Measurements from ENCODE around the gene WIPF1. TPM values are rescaled to one million over a fixed set of nuclear protein-coding genes. Genes with fewer than 3 reads are reported as not detected.
A peak's percentile ranks its signal among the peaks of the same experiment; 100 is the strongest.
"Not testable (repeated sequence)": the region's sequence is repeated elsewhere in the genome, so short reads cannot be mapped to it uniquely, and the experiment has no call there.

WIPF1 gene
- total RNA-seq, 1 donor from 2014 or later, result 8.6 TPM

DNA sequence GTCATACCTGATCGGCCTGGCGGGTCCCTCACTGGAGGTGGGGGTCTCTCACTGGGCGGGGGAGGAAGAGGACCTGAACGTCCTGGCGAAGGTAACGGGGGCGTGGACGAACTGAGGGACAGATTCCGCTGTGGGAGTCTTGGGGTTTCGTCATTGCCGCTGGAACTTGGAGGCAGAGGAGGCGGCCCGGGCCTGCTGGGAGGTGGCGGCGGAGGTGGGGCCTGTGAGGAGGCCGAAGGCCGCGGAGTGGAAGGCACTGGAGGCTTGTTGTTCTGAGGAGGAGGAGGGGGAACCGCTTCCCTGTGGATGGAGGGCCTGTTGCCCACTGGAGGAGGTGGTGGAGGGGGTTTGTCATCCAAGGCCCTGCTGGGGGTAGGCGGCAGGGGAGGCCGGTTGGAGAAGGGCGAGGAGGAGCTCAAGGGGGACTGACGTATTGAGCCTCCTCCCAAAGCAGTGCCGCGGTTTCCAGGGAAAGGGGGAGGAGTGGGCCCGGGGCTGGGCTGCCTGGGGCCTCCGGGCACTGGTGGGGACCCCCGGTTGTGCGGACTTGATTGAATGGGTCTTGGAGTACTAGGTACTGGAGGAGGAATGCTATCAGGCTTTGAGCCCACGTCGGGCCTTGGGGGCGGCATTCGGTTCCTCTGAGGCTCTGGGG lies 25.8 kb downstream of the WIPF1 start:
- no peak for DNase-seq (ENCODE audit: low read depth)

DNA sequence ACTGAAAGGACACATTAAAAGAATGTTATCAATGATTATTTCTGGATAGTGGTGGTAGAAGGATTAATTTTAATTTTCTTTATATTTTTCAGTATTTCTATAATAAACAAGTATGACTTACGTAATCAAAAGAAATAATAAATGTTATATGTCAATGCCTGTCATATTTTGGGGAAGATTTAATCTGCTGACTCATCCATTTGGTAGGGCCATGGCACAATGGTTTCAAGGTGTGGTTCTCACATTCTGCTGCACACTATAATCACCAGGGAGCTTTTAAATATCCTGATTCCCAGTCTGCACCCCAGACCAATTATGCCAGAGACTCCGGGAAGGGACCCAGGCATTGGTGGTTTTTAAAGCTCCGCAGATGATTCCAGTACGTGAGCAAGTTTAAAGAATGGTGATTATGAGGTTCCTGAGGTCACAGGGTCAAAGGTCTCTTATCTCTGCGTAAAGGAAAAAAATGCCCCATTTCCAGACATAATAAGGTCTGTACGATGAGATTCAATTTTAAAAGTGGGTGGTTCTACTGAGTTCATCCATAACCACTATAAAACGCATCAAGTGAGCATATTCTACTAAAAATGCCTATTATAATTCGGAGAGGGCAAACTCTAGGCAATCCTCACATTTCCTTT lies 27.2 kb downstream of the WIPF1 start:
- DNase-seq (ENCODE audit: low read depth), result no peak

DNA sequence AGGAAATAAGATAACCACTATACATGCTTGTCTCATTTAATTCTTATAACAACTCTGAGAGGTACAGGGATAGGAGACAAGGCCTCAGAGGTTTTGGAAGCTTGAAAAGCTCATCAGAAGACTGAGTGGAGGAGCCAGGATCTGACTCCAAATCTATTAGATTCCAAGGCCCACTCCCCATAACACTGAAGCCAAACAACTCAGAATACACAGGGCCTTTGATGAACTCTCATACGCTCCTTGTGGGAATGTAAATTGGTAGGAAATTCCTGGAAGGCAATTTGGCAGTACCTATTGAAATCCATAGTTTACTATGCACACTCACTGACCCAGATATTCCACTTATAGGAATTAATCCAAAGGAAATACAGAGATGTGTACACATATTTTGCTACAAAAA lies 27.9 kb downstream of the WIPF1 start:
- DNase-seq (ENCODE audit: low read depth), result no peak

DNA sequence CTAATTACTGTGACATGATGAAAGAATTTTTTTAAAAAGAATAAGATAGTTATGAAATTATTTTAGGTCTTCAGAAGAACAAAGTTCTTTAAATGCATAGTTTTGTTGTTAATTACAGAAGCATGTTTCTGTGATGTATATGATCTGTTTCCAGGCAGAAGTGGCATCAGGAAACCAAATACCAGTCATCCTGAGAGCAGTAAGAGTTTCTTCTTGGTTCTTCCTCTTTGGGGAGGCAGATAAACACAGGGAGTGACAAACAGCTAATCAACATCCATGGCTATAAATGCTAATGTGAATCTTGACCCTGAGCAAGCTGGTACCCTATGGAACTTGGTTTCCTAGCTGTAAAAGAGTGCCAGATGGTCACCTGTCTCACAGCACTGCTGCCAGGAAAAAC lies 29.2 kb downstream of the WIPF1 start:
- no peak for DNase-seq (ENCODE audit: low read depth)

DNA sequence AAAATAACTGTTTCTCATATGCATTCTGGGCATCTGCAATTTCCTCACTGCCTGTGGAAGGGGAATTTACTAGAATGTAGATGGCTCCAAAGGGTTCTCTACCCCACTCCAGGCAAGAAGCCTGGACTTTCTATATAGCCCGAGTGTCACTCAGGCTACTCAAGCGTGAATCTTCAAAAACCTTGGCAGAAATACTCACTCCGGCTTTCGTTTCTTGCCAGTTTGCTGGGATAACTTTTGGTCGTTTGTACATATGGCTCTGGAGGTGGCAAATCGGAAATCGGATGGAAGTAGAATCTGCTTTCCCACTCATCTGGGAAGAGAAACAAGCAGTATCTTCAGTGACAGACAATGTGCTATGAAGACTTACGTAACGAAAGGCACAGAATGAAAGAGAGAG lies 30.7 kb downstream of the WIPF1 start:
- DNase-seq (ENCODE audit: low read depth), result no peak

DNA sequence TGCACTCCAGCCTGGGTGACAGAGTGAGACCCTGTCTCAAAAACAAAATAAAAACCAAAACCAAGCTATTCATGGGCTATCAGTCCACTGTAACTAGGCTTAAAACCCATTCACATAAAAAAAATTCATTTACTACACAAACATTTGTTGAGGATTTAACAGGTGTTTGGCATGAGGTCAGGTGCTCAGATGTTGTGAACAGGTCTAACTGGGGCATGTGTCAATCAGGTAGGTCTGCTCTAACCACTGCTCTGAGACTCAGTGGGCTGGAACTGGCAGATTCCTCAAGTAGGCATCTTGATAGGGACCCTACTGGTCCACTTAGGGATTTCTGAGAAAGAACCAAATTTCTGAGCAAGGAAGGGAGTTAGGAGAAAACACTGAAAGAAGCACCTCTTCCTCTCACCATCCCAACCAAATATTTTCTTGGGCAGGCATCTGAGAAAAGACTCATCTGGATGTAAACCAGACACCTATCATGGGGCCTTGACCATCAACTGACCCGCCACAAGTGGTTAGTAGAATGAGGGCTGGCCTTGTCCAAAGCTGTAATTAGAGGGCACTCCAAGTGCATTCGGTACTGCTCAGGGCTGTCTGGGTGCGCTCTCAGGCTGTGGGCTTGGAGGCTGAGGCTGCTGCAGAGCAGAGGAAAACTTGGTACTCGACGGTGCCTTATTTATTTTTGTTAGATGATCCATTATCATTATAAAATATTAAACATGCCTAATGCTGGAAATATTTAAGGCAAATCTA lies 33.9 kb downstream of the WIPF1 start:
- no peak for DNase-seq (ENCODE audit: low read depth)

DNA sequence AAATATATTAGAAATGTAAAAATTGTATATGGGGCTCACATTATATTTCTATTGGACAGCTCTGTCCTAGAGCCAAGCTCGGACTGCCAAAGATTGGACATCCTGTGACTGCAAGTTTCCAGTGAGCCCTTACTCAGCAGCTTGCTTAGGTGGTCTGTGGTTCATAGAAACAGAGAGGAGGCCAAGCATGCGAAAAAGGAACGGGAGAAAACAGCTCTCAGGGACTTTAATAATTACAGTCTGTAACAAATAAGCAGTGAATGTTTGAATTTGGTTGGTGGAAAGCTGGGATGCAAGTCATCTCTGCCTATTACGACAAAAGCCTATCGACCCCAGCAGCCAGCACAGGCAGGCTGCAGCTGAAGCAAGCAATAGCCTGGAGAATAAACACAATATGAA lies 35.6 kb downstream of the WIPF1 start:
- no peak for DNase-seq (ENCODE audit: low read depth)

DNA sequence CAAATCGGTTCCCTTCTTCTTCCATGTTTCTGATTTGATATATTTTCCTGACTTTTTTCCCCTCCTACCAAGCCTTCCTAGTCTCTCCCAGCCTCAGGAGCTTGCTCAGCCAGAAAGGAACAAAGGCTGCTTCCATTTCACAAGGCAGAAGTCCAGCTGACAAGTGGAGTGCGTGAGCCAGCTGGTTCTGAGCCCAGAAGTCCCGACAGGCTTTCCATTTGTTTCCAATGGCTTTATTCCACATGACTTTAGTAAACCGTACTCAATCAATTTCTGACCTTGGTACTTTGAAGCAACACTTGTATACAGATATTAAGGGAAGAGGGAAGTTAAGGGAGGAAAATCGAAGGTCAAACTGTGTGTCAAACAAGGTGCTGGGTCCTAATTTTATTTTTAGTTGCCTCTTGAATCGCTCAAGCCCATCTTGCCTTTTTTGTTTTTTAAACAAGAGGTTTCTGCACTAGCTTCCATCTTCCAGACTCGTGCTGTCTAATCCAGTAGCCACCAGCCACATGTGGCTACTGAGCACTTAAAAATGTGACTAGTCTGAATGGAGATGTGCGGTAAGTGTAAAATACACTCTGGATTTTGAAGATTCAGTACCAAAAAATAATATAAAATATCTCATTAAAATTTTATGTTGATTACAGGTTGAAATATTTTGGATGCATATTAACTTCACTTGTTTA lies 36.2 kb downstream of the WIPF1 start:
- DNase-seq (ENCODE audit: low read depth), result peak; percentile 43

DNA sequence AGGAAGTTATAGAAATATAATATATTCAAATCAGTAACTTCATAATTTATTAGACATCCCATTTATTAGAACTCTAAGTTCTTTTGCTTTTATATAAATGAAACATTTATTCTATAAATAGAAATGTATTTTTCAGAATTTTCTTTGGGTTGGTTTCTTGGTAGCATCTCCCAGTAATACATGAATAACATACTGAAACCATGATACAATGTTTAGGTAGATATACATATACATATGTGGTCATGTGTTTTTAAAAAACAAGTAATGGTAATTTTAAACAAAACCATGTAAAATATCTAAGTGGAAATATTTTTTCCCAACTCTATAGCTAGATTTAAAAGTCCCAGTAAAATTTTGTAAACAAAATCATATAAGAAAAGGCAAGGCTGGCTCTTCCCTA lies 36.9 kb downstream of the WIPF1 start:
- DNase-seq (ENCODE audit: low read depth), result no peak

DNA sequence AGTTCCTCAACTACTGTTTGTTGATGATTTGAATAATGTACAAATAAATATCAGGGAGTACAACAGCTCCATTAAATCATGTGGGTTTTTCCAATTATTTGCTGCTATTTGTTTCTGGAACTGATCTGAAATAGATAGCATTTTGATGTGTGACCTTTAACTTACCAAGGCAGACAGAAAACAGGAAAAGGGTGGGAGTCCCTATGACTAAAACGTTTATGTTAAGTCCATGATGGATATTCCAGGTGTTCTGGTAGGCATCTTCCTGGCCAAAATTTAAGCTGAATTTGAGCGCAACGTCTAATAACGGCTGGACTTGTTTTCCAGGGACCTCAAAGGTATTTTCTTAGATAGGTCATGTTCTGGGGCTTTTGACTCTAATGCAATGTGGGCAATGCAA lies 41.6 kb downstream of the WIPF1 start:
- DNase-seq (ENCODE audit: low read depth), result no peak

DNA sequence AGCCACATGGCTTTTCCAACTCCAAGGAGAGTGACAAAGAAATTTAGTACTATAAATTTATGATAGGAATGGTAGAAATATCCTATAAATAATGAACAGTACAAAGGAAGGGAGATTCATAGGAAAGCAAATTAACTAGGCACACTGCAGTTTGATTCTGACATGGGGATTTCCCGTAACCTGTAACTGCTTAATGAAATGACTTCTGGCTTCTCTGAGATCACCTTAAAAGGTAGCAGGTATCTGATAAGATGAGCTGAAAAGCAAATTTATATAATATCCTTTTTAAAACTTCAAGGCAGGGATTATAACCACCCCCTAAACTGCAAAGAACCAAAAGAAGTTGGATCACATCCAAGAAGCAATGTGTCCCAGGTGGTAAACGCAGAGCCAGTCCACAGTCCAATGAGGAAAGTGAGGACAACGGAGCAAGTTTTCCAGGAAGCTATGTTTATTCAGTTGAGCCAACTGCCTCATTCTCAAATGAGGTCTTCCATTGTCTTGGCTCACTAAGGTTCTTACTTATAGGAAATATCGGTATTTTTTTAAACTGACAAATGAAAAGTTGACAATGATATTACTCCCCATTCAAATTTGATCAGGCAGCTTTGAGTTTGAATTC lies 43.0 kb downstream of the WIPF1 start:
- DNase-seq (ENCODE audit: low read depth), result no peak

DNA sequence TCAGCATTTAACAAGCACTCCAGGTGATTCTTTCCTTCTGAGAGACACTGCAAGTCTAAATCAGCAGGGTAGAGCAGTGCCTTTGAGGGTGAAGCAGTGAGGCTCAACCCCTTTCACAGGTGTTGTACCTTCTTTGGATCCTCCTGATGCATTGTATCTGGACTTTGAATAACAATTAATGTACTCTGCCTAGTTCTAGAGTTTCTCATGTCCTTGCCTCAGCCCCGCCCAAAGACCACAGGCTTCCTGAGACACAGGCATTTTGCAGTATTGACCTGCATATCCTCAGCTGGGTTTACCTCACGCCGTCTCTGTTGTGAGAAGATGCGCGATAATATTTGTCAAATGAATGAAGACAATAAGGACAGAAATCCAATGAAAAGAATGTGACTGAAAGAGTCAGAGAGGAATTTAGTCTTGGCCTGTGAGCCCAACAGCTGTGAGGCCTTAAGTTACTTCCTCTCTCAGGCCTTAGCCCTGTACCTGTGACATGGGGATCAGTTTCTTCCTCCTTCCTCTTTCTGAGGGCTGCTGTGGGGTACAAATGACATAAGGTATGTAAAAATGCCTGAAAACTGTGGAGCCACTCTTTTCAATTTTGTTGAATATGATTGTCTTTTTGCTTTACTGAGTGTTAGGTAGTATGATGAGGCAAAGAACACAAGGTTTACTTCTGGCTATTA lies 43.7 kb downstream of the WIPF1 start:
- no peak for DNase-seq (ENCODE audit: low read depth)

DNA sequence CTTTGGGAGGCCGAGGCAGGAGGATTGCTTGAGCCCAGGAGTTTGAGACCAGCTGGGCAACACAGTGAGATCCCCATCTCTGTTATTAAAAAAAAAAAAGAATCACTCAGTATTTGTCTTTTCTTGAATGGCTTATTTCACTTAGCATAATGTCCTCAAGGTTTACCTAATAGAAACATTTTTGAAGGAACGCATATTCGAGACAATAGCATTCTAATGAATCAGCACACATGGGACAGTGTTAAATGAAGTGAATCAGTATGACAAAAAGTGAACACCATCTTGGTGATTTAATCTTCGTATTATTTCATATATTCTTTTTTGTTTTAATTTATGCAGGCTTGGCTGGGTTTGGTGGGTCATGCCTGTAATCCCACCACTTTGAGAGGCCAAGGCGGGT lies 44.7 kb downstream of the WIPF1 start:
- no peak for DNase-seq (ENCODE audit: low read depth)

DNA sequence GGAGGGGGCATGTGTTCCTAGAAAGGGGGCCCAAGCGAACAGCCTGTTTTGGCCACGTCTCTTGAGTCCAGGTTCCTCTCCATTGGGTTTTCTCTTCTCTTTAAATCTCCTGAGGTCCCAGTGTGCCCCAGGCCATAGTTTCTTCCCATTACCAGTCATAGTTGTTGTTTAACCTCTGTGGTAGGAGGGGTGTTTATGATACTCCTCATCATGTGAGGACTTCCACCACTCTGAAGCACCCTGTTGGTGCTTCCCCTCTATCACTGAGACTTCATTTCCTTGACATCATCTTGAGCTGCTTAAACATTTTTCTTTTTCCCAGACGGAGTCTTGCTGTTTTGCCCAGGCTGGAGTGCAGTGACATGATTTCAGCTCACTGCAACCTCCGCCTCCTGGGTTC lies 45.9 kb downstream of the WIPF1 start:
- no peak for DNase-seq (ENCODE audit: low read depth)

DNA sequence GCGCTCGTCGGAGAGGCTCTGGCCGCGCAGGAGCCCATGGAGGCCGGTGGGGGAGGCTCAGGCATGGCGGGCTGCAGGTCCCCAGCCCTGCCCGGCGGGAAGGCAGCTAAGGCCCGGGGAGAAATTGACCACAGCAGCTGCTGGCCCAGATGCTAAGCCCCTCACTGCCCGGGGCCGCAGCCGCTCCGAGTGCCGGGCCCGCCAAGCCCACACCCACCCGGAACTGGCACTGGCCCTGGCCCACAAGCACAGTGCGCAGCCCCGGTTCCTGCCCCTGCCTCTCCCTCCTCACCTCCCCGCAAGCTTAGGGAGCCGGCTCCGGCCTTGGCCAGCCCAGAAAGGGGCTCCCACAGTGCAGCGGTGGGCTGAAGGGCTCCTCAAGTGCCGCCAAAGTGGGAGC lies 49.0 kb downstream of the WIPF1 start:
- not testable (repeated sequence) for DNase-seq (ENCODE audit: low read depth)

DNA sequence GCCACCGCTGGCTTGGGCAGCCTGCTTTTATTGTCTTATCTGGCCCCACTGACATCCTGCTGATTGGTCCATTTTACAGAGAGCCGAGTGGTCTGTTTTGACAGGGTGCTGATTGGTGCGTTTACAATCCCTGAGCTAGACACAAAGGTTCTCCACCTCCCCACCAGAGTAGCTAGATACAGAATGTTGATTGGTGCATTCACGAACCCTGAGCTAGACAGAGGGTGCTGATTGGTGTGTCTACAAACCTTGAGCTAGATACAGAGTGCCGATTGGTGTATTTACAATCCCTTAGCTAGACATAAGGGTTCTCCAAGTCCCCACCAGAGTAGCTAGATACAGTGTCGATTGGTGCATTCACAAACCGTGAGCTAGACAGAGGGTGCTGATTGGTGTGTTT lies 49.6 kb downstream of the WIPF1 start:
- not testable (repeated sequence) for DNase-seq (ENCODE audit: low read depth)

DNA sequence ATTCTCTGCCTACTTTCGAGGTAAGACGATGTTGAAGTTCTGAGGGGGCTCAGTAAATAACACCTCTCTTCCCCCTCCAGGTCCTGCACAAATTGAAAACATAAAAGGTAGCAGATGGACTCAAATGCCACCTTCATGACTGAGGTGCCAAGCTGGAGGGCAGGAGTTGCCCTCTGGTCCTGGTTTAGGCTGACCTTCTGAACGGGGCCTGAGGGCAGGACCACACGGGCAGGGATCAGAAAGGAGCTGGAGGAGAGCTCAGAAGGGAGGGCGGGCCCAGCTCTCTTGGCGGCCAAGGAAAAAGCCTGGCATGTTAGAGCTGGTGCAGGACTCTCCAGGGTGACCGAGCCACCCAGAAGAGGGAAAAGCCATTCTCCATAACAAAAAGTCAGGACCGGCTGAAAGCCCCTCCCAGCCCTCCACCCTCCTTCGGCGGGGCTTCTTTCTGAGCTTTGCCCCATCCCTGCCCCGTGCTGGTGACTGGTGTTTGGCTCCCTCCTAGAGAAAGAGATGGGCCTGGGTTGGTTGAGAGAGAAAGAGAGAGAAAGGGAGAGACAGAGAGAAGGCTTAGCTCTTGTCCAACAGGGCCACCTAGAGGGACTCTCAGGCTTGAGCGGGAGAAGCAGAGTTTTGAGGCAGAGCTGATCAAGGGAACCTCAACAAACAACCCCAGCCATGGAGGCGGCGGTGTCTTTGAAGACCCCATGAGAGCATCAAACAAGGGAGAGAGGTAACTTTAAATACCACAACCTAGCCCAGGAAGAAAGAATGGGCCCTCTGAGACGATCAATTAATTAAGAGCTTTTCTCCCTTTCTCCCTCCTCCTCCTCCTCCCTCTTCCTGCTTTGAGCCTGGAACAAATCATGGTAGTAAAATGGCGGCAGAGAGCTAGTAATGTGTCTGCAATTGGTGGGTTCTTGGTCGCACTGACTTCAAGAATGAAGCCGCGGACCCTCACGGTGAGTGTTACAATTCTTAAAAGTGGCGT lies 50.8 kb downstream of the WIPF1 start:
- DNase-seq (ENCODE audit: low read depth), result peak; percentile 27

DNA sequence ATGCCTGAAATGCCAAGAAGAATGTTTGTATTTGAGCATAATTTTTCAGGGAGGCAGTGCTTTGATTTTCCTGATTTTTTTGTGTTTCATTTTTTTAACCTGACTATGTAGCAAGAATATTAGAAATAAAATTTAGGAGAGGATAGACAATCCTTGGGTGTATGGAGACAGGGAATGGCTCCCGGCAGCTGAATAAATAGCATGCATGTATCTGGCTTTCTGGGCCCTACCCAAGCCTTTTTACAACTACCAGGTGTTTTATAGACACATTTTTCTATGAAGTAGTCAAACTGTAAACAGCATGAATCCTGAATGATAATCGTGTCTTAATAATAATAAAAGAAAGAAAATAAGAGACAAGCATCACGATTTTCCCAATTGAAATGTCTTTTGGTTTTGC lies 52.4 kb downstream of the WIPF1 start:
- DNase-seq (ENCODE audit: low read depth), result no peak

DNA sequence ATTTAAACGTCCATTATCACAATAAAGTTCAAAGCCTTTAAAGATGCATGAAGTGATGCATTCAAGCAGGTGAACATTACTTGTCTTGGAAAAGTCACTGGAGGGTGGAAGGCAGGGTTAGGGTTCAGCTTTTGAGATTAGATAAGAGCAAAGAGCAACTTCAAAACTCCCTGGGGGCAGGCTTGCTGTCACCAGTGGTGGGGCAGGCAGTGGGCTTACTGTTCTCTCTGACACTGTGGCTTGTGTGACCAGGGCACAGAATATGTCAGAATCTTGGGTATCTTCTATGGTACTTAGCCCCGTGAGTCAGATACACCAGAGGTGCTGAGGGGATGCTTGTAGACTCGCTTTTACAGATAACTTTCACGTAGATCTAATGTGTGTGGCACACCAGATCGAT lies 52.8 kb downstream of the WIPF1 start:
- no peak for DNase-seq (ENCODE audit: low read depth)

DNA sequence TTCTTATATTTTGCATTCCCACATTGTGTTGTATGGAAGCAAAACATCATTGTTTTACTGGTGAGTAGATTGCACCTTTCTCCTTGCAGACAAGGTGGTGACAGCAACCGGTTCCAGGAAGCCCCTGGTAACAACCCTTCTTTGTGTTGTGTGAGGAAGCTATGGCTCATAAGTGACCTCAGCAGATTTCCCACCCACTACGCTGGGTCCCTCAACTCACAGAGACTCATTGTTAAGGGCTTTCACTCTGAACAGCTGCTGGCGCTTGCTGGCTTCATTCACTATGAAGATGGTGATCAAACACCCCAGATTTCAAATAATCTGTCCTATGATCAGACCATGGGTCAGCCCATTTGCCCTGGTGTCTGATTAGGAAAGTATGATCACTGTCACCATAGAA lies 53.4 kb downstream of the WIPF1 start:
- no peak for DNase-seq (ENCODE audit: low read depth)

Data from renal cortical epithelial cell (primary cell).